PC-3 (cell line): ENCODE data around the gene LRRC8B.

ENCODE experiments used
- EZH2phosphoT487 ChIP-seq: fragments of 300-600 bp; sonication (generic); IDR thresholded peaks from 2 replicates; pipeline ENCODE4 v1.6.1; 2018; ENCODE audit warnings: mild to moderate bottlenecking, antibody characterized with exemption, low read length, borderline replicate concordance
- TF ChIP-seq, protein P1 (sequence below): fragments of 300-600 bp; sonication (generic); conservative IDR thresholded peaks from 2 replicates; pipeline ENCODE4 v1.5.1; 2017; ENCODE audit warnings: antibody characterized with exemption, low read depth, mild to moderate bottlenecking, low read length

DNA sequence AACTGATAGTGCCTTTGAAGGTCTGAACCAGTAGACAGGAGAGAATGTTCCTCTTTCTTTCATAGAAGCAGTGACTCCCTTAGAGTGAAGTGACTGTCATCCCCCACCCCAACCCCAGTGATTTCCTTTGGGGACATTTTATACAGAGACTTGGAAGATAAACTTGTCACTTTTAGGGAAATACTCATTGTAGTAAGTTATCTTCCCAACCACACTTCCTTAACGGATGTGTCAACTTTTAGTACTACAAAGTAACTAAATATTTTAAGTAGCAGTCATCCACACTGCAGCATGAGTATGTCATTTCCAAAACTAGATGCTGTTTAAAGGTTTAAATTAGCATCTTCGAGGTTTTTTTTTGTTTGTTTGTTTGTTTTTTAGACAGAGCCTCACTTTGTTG is 13.7 kb downstream of the LRRC8B start:
- TF ChIP-seq, protein P1, sequence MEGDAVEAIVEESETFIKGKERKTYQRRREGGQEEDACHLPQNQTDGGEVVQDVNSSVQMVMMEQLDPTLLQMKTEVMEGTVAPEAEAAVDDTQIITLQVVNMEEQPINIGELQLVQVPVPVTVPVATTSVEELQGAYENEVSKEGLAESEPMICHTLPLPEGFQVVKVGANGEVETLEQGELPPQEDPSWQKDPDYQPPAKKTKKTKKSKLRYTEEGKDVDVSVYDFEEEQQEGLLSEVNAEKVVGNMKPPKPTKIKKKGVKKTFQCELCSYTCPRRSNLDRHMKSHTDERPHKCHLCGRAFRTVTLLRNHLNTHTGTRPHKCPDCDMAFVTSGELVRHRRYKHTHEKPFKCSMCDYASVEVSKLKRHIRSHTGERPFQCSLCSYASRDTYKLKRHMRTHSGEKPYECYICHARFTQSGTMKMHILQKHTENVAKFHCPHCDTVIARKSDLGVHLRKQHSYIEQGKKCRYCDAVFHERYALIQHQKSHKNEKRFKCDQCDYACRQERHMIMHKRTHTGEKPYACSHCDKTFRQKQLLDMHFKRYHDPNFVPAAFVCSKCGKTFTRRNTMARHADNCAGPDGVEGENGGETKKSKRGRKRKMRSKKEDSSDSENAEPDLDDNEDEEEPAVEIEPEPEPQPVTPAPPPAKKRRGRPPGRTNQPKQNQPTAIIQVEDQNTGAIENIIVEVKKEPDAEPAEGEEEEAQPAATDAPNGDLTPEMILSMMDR, result no peak
- TF ChIP-seq EZH2phosphoT487, result no peak
